H1 (cell line): ENCODE results near the gene DNAI2. TPM values are rescaled to one million over a fixed set of nuclear protein-coding genes. Genes with fewer than 3 reads are reported as not detected.

ENCODE experiments used
- CTCF ChIA-PET: fragments of 300-600 bp; sonication (Branson Sonifier 250); formaldehyde crosslinking; loops from one replicate; lab custom pipeline; 2021; ENCODE audit not compliant: partially characterized antibody; lab: Charles Lee
- POLR2A ChIA-PET: fragments of 300-600 bp; sonication (Branson Sonifier 250); formaldehyde crosslinking; loops from one replicate; lab custom pipeline; 2021; ENCODE audit warnings: inconsistent platforms; ENCODE audit not compliant: partially characterized antibody; lab: Charles Lee
- DNase-seq, 2 experiments: peaks; one replicate each; pipeline versions ENCODE4 v3.0.0 to v3.0.0-alpha.2; 2010 to 2022; ENCODE audit warnings: low spot score in 2 of 2, low read depth in 1 of 2, mixed read lengths in 1 of 2
- FAIRE-seq: peaks from 2 replicates; lab custom pipeline; 2011; peaks lifted over from hg19 to GRCh38; lab: Jason Lieb, UNC
- H2AFZ ChIP-seq: 2 replicates; pipeline ENCODE4 v1.8.1; 2012; ENCODE audit warnings: low read length, inconsistent platforms
- H2AK5ac ChIP-seq: 2 replicates; pipeline ENCODE4 v1.6.1; 2013; ENCODE audit warnings: low read depth, low read length
- H2BK120ac ChIP-seq: replicated peaks from 2 replicates; pipeline ENCODE3; 2013; ENCODE audit warnings: low read depth, low read length, inconsistent platforms
- H2BK12ac ChIP-seq: 2 replicates; pipeline ENCODE4 v1.6.1; 2013; ENCODE audit warnings: low read depth, low read length
- H2BK15ac ChIP-seq: 2 replicates; pipeline ENCODE4 v1.6.1; 2013; ENCODE audit warnings: low read length
- H2BK20ac ChIP-seq: 2 replicates; pipeline ENCODE4 v1.6.1; 2013; ENCODE audit warnings: low read length
- H2BK5ac ChIP-seq: 2 replicates; pipeline ENCODE4 v1.6.1; 2013; ENCODE audit warnings: low read depth, low read length
- H3K14ac ChIP-seq: 2 replicates; pipeline ENCODE4 v1.6.1; 2013; ENCODE audit warnings: inconsistent platforms; ENCODE audit not compliant: insufficient read length
- H3K18ac ChIP-seq: 2 replicates; pipeline ENCODE4 v1.6.1; 2013; ENCODE audit warnings: low read length; ENCODE audit errors: extremely low read depth
- H3K23ac ChIP-seq: 2 replicates; pipeline ENCODE4 v1.6.1; 2013; ENCODE audit warnings: inconsistent platforms; ENCODE audit not compliant: insufficient read length
- H3K23me2 ChIP-seq: 2 replicates; pipeline ENCODE4 v1.6.1; 2013; ENCODE audit warnings: low read depth, low read length
- H3K27ac ChIP-seq: 2 replicates; pipeline ENCODE4 v1.6.1; 2011; ENCODE audit warnings: low read depth, low read length, inconsistent platforms
- H3K27me3 ChIP-seq, 4 experiments: replicated peaks in 1 of 4; 1 replicate in 1 of 4; 2 replicates in 3 of 4; pipeline versions ENCODE4 v1.6.1 to v1.8.1; 2011 to 2013; ENCODE audit warnings: low read length in 3 of 4, mild to moderate bottlenecking in 3 of 4, inconsistent platforms in 2 of 4, mixed read lengths in 2 of 4, moderate library complexity in 1 of 4; ENCODE audit not compliant: control insufficient read depth in 3 of 4, insufficient read depth in 3 of 4; ENCODE audit errors: extremely low read depth in 1 of 4
- H3K36me3 ChIP-seq, 4 experiments: 2 replicates each; pipeline versions ENCODE4 v1.6.1 to v1.8.1; 2011 to 2013; ENCODE audit warnings: mild to moderate bottlenecking in 4 of 4, low read length in 3 of 4, moderate library complexity in 2 of 4, control low read depth in 1 of 4, inconsistent platforms in 1 of 4; ENCODE audit not compliant: insufficient read depth in 4 of 4, control insufficient read depth in 2 of 4
- H3K4ac ChIP-seq: replicated peaks from 2 replicates; pipeline ENCODE3; 2013; ENCODE audit warnings: low read length, low read depth, mixed read lengths, inconsistent platforms; ENCODE audit not compliant: insufficient read length
- H3K4me1 ChIP-seq, 4 experiments: replicated peaks in 1 of 4; 1 replicate in 1 of 4; 2 replicates in 3 of 4; pipeline versions ENCODE4 v1.6.1 to v1.8.1; 2011 to 2013; ENCODE audit warnings: low read length in 3 of 4, inconsistent platforms in 2 of 4, mixed read lengths in 1 of 4; ENCODE audit not compliant: insufficient read depth in 4 of 4, control insufficient read depth in 3 of 4
- H3K4me2 ChIP-seq, 2 experiments: 2 replicates each; pipeline versions ENCODE4 v1.6.1 to v1.8.1; 2011 to 2013; ENCODE audit warnings: low read depth in 2 of 2, low read length in 2 of 2, control low read depth in 1 of 2, inconsistent platforms in 1 of 2, mild to moderate bottlenecking in 1 of 2; ENCODE audit not compliant: insufficient read depth in 1 of 2
- H3K4me3 ChIP-seq, 4 experiments: fragments of 200-600, 300-600 bp in 1 of 4; sonication (generic), shearing (Covaris generic), sonication (Bioruptor Twin) in 1 of 4; 2 replicates each; pipeline versions ENCODE4 v1.5.1 to v1.8.1; 2011 to 2016; ENCODE audit warnings: low read length in 4 of 4, low read depth in 3 of 4, control low read depth in 2 of 4, inconsistent platforms in 2 of 4, mild to moderate bottlenecking in 2 of 4, mixed read lengths in 1 of 4, moderate library complexity in 1 of 4; ENCODE audit not compliant: insufficient read depth in 2 of 4; ENCODE audit errors: extremely low read depth in 1 of 4
- H3K56ac ChIP-seq: replicated peaks from 2 replicates; pipeline ENCODE3; 2013; ENCODE audit warnings: low read depth, mild to moderate bottlenecking, mixed read lengths, low read length, inconsistent platforms; ENCODE audit not compliant: insufficient read length
- H3K79me1 ChIP-seq: 2 replicates; pipeline ENCODE4 v1.6.1; 2013; ENCODE audit warnings: low read depth, low read length, control low read depth
- H3K79me2 ChIP-seq, 2 experiments: 2 replicates each; pipeline versions ENCODE4 v1.6.1 to v1.8.1; 2012 to 2013; ENCODE audit warnings: low read length in 2 of 2, mild to moderate bottlenecking in 2 of 2, inconsistent platforms in 1 of 2; ENCODE audit not compliant: insufficient read depth in 2 of 2, control insufficient read depth in 1 of 2
- H3K9ac ChIP-seq, 4 experiments: replicated peaks in 1 of 4; 1 replicate in 1 of 4; 2 replicates in 3 of 4; pipeline versions ENCODE4 v1.6.1 to v1.8.1; 2011 to 2013; ENCODE audit warnings: low read depth in 3 of 4, low read length in 3 of 4, control low read depth in 2 of 4, mild to moderate bottlenecking in 2 of 4, moderate library complexity in 2 of 4, inconsistent platforms in 1 of 4; ENCODE audit errors: extremely low read depth in 1 of 4
- H3K9me3 ChIP-seq, 2 experiments: 2 replicates each; pipeline versions ENCODE4 v1.6.1 to v1.8.1; 2012 to 2013; ENCODE audit warnings: mild to moderate bottlenecking in 2 of 2, moderate library complexity in 2 of 2, control low read depth in 1 of 2, inconsistent platforms in 1 of 2, low read depth in 1 of 2, low read length in 1 of 2, mixed read lengths in 1 of 2; ENCODE audit not compliant: insufficient read depth in 2 of 2
- H4K20me1 ChIP-seq, 2 experiments: replicated peaks in 1 of 2; 2 replicates each; pipeline versions ENCODE3 to v1.8.1; 2011 to 2013; ENCODE audit warnings: inconsistent platforms in 2 of 2, low read length in 2 of 2, mild to moderate bottlenecking in 1 of 2; ENCODE audit not compliant: insufficient read depth in 2 of 2, control insufficient read depth in 1 of 2
- H4K5ac ChIP-seq: 2 replicates; pipeline ENCODE4 v1.6.1; 2013; ENCODE audit warnings: low read length, low read depth, mixed read lengths, inconsistent platforms; ENCODE audit not compliant: insufficient read length
- H4K8ac ChIP-seq: 2 replicates; pipeline ENCODE4 v1.8.0; 2013; ENCODE audit warnings: mild to moderate bottlenecking, moderate library complexity, low read length, inconsistent platforms; ENCODE audit not compliant: insufficient read depth; ENCODE audit errors: extremely low read depth
- H4K91ac ChIP-seq: replicated peaks from 2 replicates; pipeline ENCODE3; 2013; ENCODE audit warnings: low read length, mixed read lengths, inconsistent platforms; ENCODE audit not compliant: insufficient read length
- CBX8 ChIP-seq: fragments of 300-800, 300-1000 bp; sonication (generic); IDR thresholded peaks from 2 replicates; pipeline ENCODE4 v1.7.1; 2016; ENCODE audit warnings: low read depth, low read length, borderline replicate concordance
- EZH2 ChIP-seq: fragments of 200-600 bp; sonication (generic); IDR thresholded peaks from 2 replicates; pipeline ENCODE4 v1.7.1; 2012; ENCODE audit warnings: low read depth, mild to moderate bottlenecking, moderate library complexity, low read length, inconsistent platforms; ENCODE audit not compliant: severe bottlenecking
- KDM1A ChIP-seq: fragments of 200-600, 300-600 bp; sonication (generic); IDR thresholded peaks from 2 replicates; pipeline ENCODE4 v1.7.1; 2016; ENCODE audit warnings: mild to moderate bottlenecking, low read length, borderline replicate concordance
- MAFK ChIP-seq: IDR thresholded peaks from 2 replicates; pipeline ENCODE4 v1.6.1; 2012; ENCODE audit warnings: low read depth, mild to moderate bottlenecking, improper control_type of control experiment, low read length
- NRF1 ChIP-seq: IDR thresholded peaks from 2 replicates; pipeline ENCODE4 v1.6.1; 2011; ENCODE audit warnings: mild to moderate bottlenecking, low read depth, low read length, improper control_type of control experiment
- SIRT6 ChIP-seq: IDR thresholded peaks from one replicate; pipeline ENCODE4 v1.7.1; 2012; ENCODE audit warnings: low read length, inconsistent platforms
- SP4 ChIP-seq: IDR thresholded peaks from 2 replicates; pipeline ENCODE4 v1.6.1; 2012; ENCODE audit warnings: low read length, inconsistent platforms
- TAF1 ChIP-seq: IDR thresholded peaks from 2 replicates; pipeline ENCODE4 v1.6.1; 2011; ENCODE audit warnings: mild to moderate bottlenecking, low read depth, low read length
- TAF7 ChIP-seq: optimal IDR thresholded peaks from 2 replicates; pipeline ENCODE3; 2011; ENCODE audit warnings: low read depth, mild to moderate bottlenecking, inconsistent platforms, low read length, moderate library complexity, borderline replicate concordance
- WGBS, 2 experiments: shearing (Covaris generic) in 1 of 2; methylation state at CpG; one replicate each; pipeline versions ENCODE4 v1.1.6 to v1.1.7; 2013 to 2015; ENCODE audit warnings: low lambda C conversion rate in 2 of 2, mixed read lengths in 2 of 2, inconsistent platforms in 1 of 2, low coverage in 1 of 2, missing lambda C conversion rate in 1 of 2; ENCODE audit not compliant: insufficient replicate concordance in 2 of 2, insufficient coverage in 1 of 2, insufficient read length in 1 of 2; ENCODE audit errors: extremely low coverage in 1 of 2, missing lambda C conversion rate in 1 of 2; 5-methylcytosine and 5-hydroxymethylcytosine counted together
- polyA plus RNA-seq, 7 experiments: library from polyadenylated mRNA; depleted of rRNA in 3 of 7; stranded (reverse) in 5 of 7; unstranded in 2 of 7; fragments of >200 nt in 5 of 7; fragments of 200-250 nt in 2 of 7; gene quantifications; 1 replicate in 5 of 7; 2 replicates in 1 of 7; 4 replicates in 1 of 7; pipeline versions ENCODE4 v1.2.1 to v1.2.3, GENCODE V29; 2011 to 2013; ENCODE audit warnings: missing spikeins in 2 of 7, mixed read lengths in 2 of 7
- total RNA-seq: library from RNA; stranded (reverse); fragmentation: NEBNext Ultra II Directional; extraction: Animal tissue kit (Norgen Biotek cat#: 25700); gene quantifications from 2 replicates; pipeline ENCODE4 v1.2.1, GENCODE V29; 2021
- TF ChIP-seq, protein P1 (sequence below): IDR thresholded peaks from 2 replicates; pipeline ENCODE4 v1.6.1; 2012; ENCODE audit warnings: low read length, inconsistent platforms

DNAI2 gene
- total and polyA plus RNA-seq, 2 of the 8 experiments (the other 6 are each of a cell fraction or from before 2014, with no cell fraction given) = 0.08 to 0.15 TPM

GRCh38 chr17:74257311-74257710 is 16.7 kb upstream of the DNAI2 start:
- 94% methylated on average over 10 of the region's 10 CpGs; no CpG with 5 or more reads in 1 of the 2 experiments for WGBS, 2 experiments
- no peaks in the 10 kb centered on the region for H3K9me3 ChIP-seq
- no peak overlapping the region for H3K9ac ChIP-seq
- no peak overlapping the region for H3K4ac ChIP-seq
- no peak overlapping the region for H3K14ac ChIP-seq
- H3K4me2 ChIP-seq = no peak overlapping the region
- no peak overlapping the region for H3K4me3 ChIP-seq
- H3K27ac ChIP-seq = no peak overlapping the region
- H2BK15ac ChIP-seq = no peak overlapping the region
- no peak overlapping the region for H2BK120ac ChIP-seq
- H3K36me3 ChIP-seq = no peaks in the 10 kb centered on the region
- no peaks in the 10 kb centered on the region for H3K27me3 ChIP-seq
- H2BK12ac ChIP-seq = no peak overlapping the region
- H3K4me1 ChIP-seq = peaks cover 0 to 24% (median 13%) of the 10 kb centered on the region in 4 experiments; a peak in 6 of 7 replicates
- H2AFZ ChIP-seq = no peak overlapping the region
- no peaks in the 10 kb centered on the region for H3K79me2 ChIP-seq
- H4K8ac ChIP-seq = no peak overlapping the region
- H3K23me2 ChIP-seq = no peaks in the 10 kb centered on the region; the same call in 1 of the 2 replicates
- H3K79me1 ChIP-seq = no peaks in the 10 kb centered on the region
- no peak for DNase-seq
- ChIA-PET CTCF (no interaction called here), POLR2A (interaction anchor here (0.9 kb wide), 1 partner anchor 13 kb away, joined by 3 read pairs; no protein-coding TSS in a partner anchor)
- no peak overlapping the region for H2BK20ac ChIP-seq
- no peaks in the 10 kb centered on the region for H4K20me1 ChIP-seq
- H3K23ac ChIP-seq = no peak overlapping the region
- no peak overlapping the region for H2BK5ac ChIP-seq
- H3K18ac ChIP-seq = no peak overlapping the region
- no peak overlapping the region for H3K56ac ChIP-seq
- no peak for FAIRE-seq
- H2AK5ac ChIP-seq = peak overlapping the region; percentile 27; the same call in 1 of the 2 replicates
- no peak overlapping the region for H4K5ac ChIP-seq
- no peak overlapping the region for H4K91ac ChIP-seq
- TF ChIP-seq KDM1A = no peak
- TF ChIP-seq SIRT6 = no peak
- TF ChIP-seq EZH2 = no peak
- TF ChIP-seq TAF7 = no peak
- TF ChIP-seq TAF1 = no peak
- TF ChIP-seq NRF1 = no peak
- no peak for TF ChIP-seq CBX8
- TF ChIP-seq, protein P1, sequence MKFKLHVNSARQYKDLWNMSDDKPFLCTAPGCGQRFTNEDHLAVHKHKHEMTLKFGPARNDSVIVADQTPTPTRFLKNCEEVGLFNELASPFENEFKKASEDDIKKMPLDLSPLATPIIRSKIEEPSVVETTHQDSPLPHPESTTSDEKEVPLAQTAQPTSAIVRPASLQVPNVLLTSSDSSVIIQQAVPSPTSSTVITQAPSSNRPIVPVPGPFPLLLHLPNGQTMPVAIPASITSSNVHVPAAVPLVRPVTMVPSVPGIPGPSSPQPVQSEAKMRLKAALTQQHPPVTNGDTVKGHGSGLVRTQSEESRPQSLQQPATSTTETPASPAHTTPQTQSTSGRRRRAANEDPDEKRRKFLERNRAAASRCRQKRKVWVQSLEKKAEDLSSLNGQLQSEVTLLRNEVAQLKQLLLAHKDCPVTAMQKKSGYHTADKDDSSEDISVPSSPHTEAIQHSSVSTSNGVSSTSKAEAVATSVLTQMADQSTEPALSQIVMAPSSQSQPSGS = no peak
- TF ChIP-seq MAFK = no peak
- TF ChIP-seq SP4 = no peak
